SJSA1 (cell line): ENCODE data around the gene VOPP1. TPM values are rescaled to one million over a fixed set of nuclear protein-coding genes. Genes with fewer than 3 reads are reported as not detected.
A peak's percentile ranks its signal among the peaks of the same experiment; 100 is the strongest.
"Not testable (repeated sequence)": the region's sequence is repeated elsewhere in the genome, so short reads cannot be mapped to it uniquely, and the experiment has no call there.

Experiments
- DNase-seq, 2 experiments: peaks; one replicate each; pipeline ENCODE4 v3.0.0-alpha.2; 2015 to 2020; ENCODE audit warnings: low spot score in 2 of 2, low read depth in 1 of 2
- H3K27ac ChIP-seq: fragments of 250-450 bp; sonication (Bioruptor Pico); 2 replicates; pipeline ENCODE4 v1.5.1; 2020; ENCODE audit warnings: mild to moderate bottlenecking, moderate library complexity
- H3K27me3 ChIP-seq: fragments of 250-450 bp; sonication (Bioruptor Pico); replicated peaks from 2 replicates; pipeline ENCODE4 v1.5.1; 2020; ENCODE audit warnings: mild to moderate bottlenecking, moderate library complexity
- H3K36me3 ChIP-seq: fragments of 250-450 bp; sonication (Bioruptor Pico); 2 replicates; pipeline ENCODE4 v1.5.1; 2020; ENCODE audit warnings: mild to moderate bottlenecking
- H3K4me1 ChIP-seq: fragments of 250-450 bp; sonication (Bioruptor Pico); replicated peaks from 2 replicates; pipeline ENCODE4 v1.6.1; 2021; ENCODE audit warnings: mild to moderate bottlenecking
- H3K4me3 ChIP-seq: fragments of 250-450 bp; sonication (Bioruptor Pico); 2 replicates; pipeline ENCODE4 v1.5.1; 2020; ENCODE audit warnings: mild to moderate bottlenecking
- H3K9me3 ChIP-seq: fragments of 250-450 bp; sonication (Bioruptor Pico); replicated peaks from 2 replicates; pipeline ENCODE4 v1.5.1; 2020; ENCODE audit warnings: mild to moderate bottlenecking
- total RNA-seq: library from RNA; depleted of rRNA; stranded (reverse); fragments of >200 nt; shearing (Covaris generic); gene quantifications from 2 replicates; pipeline ENCODE4 v1.2.3, GENCODE V29; 2014

Gene VOPP1
- total RNA-seq, 1 experiment from 2014 or later = 107 TPM

DNA sequence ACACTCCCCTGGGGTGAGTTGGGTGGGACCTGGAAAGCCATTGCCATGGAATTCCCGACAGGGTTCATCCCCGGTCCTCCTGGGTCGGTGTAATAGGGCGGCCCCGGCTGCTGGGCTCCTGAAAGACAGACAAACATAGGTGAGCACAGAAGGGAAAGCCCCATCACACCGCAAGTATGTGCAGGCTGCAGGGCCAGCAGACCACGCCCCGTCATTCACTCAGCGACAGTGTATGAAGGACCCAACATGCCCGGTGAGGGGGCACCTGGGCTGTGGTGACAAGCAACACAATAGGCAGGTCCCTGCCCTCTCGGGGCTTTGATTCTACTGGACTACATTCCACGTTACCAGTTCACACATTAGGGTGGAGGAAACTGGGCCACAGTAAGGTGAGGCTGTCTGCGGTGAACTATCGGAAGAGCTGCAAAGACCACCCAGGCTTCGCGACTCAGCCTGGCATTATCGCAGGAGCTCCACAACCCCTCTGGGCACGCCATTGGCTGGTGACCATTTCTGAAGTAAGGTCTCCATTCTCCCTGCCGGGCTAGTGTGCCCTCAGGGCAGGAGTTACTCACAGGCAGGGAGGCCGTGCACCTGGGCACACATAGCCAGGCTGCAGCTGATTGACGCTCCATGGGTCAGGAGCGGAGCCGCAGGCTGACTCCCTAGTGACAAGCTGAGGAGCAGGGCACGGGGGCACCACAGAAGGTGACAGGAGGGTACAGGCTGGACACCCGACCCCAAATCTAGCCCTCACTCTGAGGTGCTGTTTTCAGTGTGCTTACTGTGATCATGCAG, 99.2 kb downstream of the VOPP1 start:
- Histone ChIP-seq H3K4me1 (peaks cover 49% of the 10 kb centered on the region), H3K27me3 (no peaks in the 10 kb centered on the region), H3K9me3 (no peaks in the 10 kb centered on the region), H3K27ac (no peak overlapping the region), H3K36me3 (peaks cover 28% of the 10 kb centered on the region), H3K4me3 (no peak overlapping the region)
- DNase-seq = peak in 1 of 2 experiments; percentile 9

DNA sequence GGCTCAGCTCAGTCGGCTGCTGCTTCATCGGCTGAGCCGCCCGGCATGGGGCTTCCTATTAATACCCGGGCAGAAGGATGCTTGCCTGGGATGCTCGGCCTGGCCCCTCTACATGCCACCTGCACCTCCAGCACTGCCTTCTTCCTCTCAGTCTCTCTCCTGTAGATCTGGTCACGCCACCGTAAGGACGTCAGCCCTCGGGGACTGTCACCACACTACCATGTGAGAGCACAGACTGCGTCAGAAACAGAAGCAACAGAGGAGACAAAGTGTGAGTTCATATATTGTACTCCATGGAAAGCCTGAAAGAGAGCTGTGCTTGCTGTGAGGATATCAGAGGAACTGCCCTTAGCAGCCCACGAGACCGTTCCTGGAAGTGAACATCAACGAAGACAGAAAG, 99.9 kb downstream of the VOPP1 start:
- Histone ChIP-seq H3K4me1 (peaks cover 44% of the 10 kb centered on the region), H3K36me3 (peaks cover 28% of the 10 kb centered on the region)
- H3K4me3 ChIP-seq, H3K9me3 ChIP-seq, H3K27ac ChIP-seq, DNase-seq, H3K27me3 ChIP-seq: not testable (repeated sequence)

DNA sequence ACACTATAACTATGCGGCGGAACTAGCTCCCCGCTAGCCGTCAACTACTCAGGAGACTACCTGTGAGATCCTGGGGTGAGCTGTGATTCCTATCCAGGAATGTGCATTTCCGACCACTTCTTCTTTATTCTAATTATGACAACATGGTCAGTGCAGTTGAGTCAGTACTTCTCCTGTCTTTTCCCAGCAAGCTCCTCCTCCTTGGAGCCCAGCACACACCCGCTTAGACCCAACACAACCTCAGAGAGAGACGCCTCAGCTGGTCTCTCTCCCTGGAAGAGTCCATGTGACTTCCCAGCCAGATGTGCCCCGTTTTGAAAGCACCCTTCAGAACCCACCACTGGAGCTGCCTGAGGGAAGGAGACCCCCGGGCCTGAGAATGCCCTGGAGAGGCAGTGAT, 100.7 kb downstream of the VOPP1 start:
- Histone ChIP-seq H3K4me1 (peaks cover 37% of the 10 kb centered on the region), H3K36me3 (peaks cover 22% of the 10 kb centered on the region)
- H3K27me3 ChIP-seq, H3K9me3 ChIP-seq, DNase-seq, H3K27ac ChIP-seq, H3K4me3 ChIP-seq: not testable (repeated sequence)

DNA sequence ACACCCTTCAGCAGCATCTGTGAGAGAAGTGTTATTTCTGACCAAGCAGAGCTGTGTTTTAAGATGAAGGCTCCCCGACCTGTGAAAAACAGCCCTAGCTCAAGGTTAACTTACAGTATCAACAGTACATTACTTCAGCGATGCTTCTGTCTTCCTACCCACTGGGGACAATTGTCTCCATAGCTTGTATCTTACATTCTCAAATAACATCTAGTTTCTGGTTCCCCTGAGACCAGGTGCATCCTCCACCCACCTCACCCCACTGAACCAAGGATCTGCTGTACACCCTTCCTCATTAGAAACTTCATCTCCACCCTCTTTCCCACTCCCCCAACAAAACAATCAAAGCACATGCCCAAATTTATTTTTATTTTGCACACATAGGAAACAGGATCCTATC, 102.0 kb downstream of the VOPP1 start:
- DNase-seq = no peak
- no peaks in the 10 kb centered on the region for H3K9me3 ChIP-seq
- H3K27me3 ChIP-seq = no peaks in the 10 kb centered on the region
- H3K27ac ChIP-seq = no peak overlapping the region
- H3K4me1 ChIP-seq = peaks cover 37% of the 10 kb centered on the region
- no peak overlapping the region for H3K4me3 ChIP-seq
- peaks cover 22% of the 10 kb centered on the region for H3K36me3 ChIP-seq

DNA sequence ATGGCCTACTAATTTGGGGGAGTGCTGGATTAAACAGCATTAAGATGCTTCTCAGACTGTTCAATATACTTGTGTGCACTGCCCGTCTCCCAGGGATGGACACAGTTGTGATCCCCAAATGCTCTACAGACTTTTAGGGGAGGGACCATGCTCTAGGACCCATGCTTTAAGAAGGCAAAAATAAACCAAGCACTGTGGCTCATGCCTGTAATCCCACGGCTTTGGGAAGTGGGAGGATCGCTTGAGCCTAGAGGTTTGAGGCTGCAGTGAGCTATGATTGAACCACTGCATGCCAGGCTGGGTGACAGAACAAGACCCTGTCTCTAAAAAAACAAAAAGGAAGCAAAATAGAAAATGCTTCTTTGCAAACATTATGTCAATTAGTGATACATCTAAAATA, 102.6 kb downstream of the VOPP1 start:
- Histone ChIP-seq H3K27me3 (no peaks in the 10 kb centered on the region), H3K36me3 (peaks cover 26% of the 10 kb centered on the region), H3K4me3 (no peak overlapping the region), H3K27ac (no peak overlapping the region), H3K4me1 (peaks cover 32% of the 10 kb centered on the region), H3K9me3 (no peaks in the 10 kb centered on the region)
- no peak for DNase-seq

DNA sequence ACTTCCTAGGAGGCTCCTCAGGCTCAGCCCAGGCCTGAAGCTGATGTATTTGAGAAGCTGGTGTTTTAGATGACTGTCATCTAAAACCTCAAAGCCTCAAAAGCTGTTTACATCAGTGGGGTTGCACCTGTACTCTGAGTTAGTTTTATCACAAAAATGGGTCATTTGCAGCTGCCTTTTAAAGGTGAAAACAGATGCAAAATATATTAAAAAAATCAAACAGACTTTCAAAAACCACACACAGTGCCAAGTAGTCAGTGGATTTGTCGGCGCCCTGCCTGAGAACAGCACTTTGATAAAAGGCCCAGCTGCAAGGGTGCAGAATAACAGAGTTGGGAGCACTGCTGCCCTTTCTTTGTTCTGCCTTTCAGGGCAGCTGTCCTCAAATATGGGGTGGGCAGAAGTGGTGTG, 103.0 kb downstream of the VOPP1 start:
- Histone ChIP-seq H3K27ac (no peak overlapping the region), H3K27me3 (no peaks in the 10 kb centered on the region), H3K4me3 (no peak overlapping the region), H3K9me3 (no peaks in the 10 kb centered on the region), H3K4me1 (peaks cover 29% of the 10 kb centered on the region), H3K36me3 (peaks cover 30% of the 10 kb centered on the region)
- no peak for DNase-seq

DNA sequence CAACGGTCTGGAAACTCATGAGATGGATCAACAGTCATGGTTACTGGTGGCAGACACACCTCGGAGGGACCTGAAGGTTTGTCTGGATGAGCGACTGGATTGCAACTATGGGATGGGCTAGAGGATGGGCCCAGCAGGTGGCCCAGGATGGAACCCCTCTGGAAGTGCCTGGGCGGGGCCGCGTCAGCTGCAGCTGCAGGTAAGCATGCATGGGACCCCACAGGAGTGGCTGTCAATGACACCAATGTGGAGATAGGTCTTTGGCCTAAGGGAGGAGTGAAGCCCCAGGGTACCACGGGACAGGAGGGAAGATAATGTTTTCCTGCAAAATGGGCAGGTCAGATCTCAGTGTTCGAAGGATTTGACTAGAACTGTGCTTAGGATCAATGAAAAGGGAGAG, 103.8 kb downstream of the VOPP1 start:
- Histone ChIP-seq H3K9me3 (no peaks in the 10 kb centered on the region), H3K4me1 (peaks cover 28% of the 10 kb centered on the region), H3K36me3 (peaks cover 38% of the 10 kb centered on the region), H3K27ac (no peak overlapping the region), H3K27me3 (no peaks in the 10 kb centered on the region), H3K4me3 (no peak overlapping the region)
- no peak for DNase-seq

DNA sequence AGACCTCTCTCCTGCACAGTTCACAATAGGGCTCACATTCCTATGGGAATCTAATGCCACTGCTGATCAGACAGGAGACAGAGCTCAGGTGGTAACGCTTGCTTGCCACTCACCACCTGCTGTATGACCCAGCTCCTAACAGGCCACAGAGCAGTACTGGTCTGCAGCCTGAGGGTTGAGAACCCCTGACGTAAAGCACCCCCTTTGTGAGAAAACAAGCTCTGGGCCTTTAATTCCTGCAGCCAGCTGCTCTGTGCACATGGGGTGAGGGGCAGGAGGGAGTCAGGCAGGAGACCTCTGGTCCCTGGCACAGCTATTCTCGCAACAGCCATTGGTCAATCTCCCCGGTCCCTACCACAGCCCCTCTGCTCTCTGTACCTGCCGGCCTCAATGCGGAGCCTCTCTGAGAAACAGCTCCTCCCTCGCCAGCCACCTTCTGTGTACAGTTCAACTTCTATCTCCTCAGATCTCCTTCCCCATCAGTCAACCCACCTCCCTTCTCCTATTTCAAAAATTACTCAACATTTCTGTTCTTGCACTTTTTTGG, 105.2 kb downstream of the VOPP1 start:
- no peaks in the 10 kb centered on the region for H3K27me3 ChIP-seq
- no peak for DNase-seq
- H3K4me1 ChIP-seq = peaks cover 20% of the 10 kb centered on the region

DNA sequence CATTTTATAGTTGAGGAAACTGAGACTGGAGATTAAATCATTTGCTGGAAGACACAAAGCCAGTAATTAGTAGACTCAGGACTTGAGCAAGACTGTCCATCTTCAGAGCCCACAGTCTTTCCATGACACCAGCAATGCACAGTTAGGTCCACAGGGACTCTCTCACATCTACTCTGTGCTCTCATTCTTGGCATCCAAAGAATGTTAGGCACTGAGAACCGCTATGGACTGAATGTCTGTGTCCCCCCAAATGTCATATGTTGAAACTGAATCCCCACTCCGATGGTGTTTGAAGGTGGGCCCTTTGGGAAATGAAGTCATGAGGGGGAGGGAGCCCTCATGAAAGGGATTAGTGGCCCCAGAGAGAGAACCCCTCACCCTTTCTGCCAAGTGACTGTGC, 106.6 kb downstream of the VOPP1 start:
- Histone ChIP-seq H3K27me3 (no peaks in the 10 kb centered on the region), H3K9me3 (no peaks in the 10 kb centered on the region), H3K4me3 (no peak overlapping the region), H3K4me1 (peaks cover 20% of the 10 kb centered on the region), H3K36me3 (peaks cover 46% of the 10 kb centered on the region), H3K27ac (no peak overlapping the region; the same call in 1 of the 2 replicates)
- no peak for DNase-seq

More for the DNA sequence above, 105.2 kb downstream of the VOPP1 start:
- Histone ChIP-seq H3K9me3 (no peaks in the 10 kb centered on the region), H3K27ac (no peak overlapping the region), H3K4me3 (no peak overlapping the region), H3K36me3 (peaks cover 40% of the 10 kb centered on the region)

DNA sequence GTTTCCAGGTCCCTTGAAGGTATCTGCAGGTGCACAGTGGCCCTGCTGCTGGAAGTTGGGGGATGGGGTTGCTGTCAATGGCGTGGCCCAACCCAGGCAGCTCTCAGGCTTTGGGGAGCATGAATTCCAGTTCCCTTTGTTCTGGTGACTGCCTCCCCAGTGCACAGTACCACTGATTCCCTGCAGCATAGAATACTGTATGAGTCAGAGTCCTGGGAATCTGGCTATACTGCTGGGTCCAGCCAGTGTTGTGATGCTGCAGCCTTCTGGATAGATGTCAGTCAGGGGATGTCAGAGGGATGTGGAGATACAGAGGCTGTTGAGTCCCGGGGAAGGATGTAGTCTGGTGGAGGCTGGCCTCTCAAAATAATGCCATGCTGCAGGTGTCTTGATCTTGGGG, 107.9 kb downstream of the VOPP1 start:
- Histone ChIP-seq H3K9me3 (no peaks in the 10 kb centered on the region), H3K36me3 (peaks cover 46% of the 10 kb centered on the region)
- peak in 1 of 2 experiments; percentile 11 for DNase-seq

DNA sequence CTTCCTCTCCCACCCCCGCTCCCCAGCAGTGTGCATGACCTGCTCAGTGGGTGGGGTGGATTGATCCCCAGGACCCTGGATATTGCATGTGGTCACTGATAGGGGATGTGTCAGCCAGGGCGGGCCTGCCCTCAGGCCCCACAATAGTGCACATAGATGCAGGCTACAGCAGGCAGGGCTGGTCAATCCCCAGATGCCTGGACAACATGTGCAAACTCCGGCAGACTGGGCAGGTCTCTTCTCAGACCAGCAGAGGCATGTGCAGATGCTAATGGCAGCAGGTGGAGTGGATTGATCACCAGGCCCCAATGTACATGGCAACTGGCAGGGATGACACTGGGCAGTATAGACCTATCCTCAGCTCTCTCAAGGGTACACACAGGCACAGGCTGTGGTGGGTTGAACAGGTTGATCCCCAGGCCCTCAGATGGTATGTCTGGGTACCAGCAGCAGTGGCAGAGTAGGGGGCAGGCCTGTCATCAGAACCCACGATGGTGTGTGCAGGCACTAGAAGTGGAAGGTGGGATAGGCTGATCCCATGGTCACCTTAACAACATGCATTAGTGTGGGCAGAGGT, 108.5 kb downstream of the VOPP1 start:
- peaks cover 50% of the 10 kb centered on the region for H3K36me3 ChIP-seq

More for the DNA sequence above, 107.9 kb downstream of the VOPP1 start:
- no peak overlapping the region for H3K27ac ChIP-seq
- H3K4me1 ChIP-seq = peaks cover 15% of the 10 kb centered on the region
- H3K27me3 ChIP-seq = no peaks in the 10 kb centered on the region
- no peak overlapping the region for H3K4me3 ChIP-seq

DNA sequence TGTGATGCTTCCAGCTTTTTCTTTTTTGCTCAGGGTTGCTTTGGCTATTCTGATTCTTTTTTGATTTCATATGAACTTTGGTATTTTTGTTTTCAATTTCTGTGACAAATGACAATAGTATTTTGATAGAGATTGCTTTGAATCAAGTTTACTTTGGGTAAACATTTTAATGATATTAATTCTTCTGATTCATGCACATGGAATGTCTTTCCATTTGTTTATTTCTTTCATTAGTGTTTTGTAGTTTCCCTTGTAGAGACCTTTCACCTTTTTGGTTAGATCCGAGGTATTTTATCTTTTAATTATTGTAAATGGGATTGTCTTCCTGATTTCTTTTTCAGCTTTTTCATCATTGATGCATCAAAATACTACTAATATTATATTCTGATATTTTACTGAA, 114.0 kb downstream of the VOPP1 start:
- DNase-seq = no peak
- Histone ChIP-seq H3K4me1 (peaks cover 3% of the 10 kb centered on the region), H3K9me3 (no peaks in the 10 kb centered on the region), H3K36me3 (peaks cover 22% of the 10 kb centered on the region), H3K4me3 (no peak overlapping the region), H3K27me3 (no peaks in the 10 kb centered on the region), H3K27ac (no peak overlapping the region)

More for the DNA sequence above, 108.5 kb downstream of the VOPP1 start:
- H3K4me3 ChIP-seq = no peak overlapping the region
- H3K27ac ChIP-seq = no peak overlapping the region
- H3K27me3 ChIP-seq = no peaks in the 10 kb centered on the region
- no peaks in the 10 kb centered on the region for H3K9me3 ChIP-seq
- no peak for DNase-seq
- H3K4me1 ChIP-seq = peaks cover 15% of the 10 kb centered on the region

DNA sequence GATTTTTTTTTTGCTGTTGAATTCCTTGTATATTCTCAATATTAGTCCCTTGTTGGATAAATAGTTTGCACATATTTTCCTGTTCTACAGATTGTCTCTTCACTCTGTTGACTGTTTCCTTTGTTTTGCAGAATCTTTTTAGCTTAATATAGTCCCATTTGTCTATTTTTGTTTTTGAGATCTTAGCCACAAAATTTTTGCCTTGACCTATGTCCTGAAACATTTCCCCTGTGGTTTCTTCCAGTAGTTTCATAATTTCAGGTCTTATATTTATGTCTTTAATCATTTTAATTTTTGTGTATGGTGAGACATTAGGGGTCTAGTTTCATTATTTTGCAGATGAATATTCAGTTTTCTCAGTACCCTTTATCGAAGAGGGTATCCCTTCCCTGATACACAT, 114.5 kb downstream of the VOPP1 start:
- DNase-seq = no peak
- no peak overlapping the region for H3K27ac ChIP-seq
- H3K9me3 ChIP-seq = no peaks in the 10 kb centered on the region
- no peak overlapping the region for H3K4me3 ChIP-seq
- peaks cover 3% of the 10 kb centered on the region for H3K4me1 ChIP-seq
- peaks cover 17% of the 10 kb centered on the region for H3K36me3 ChIP-seq
- H3K27me3 ChIP-seq = no peaks in the 10 kb centered on the region

DNA sequence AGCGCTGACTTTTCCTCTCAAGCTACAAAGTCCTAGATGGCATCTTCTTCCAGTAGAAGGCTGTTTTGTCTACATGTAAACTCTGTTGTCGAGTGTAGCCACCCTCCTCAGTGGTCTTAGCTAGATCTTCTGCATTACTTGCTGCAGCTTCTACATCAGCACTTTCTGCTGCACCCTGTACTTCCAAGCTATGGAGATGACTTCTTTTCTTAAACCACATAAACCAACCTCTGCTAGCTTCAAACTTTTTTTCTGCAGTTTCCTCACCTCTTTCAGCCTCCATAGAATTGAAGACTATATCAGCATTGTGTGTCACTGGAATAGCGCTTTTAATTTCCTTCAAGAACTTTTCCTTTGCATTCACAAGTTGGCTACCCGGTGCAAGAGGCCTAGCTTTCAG, 119.3 kb downstream of the VOPP1 start:
- peaks cover 7% of the 10 kb centered on the region; the same call in 1 of the 2 replicates for H3K36me3 ChIP-seq
- no peaks in the 10 kb centered on the region for H3K9me3 ChIP-seq
- no peaks in the 10 kb centered on the region for H3K27me3 ChIP-seq
- H3K4me1 ChIP-seq = peaks cover 1% of the 10 kb centered on the region
- no peak overlapping the region for H3K4me3 ChIP-seq
- no peak overlapping the region for H3K27ac ChIP-seq
- DNase-seq = no peak
